ENCODE results near the gene NUP188. TPM values are rescaled to one million over a fixed set of nuclear protein-coding genes. Genes with fewer than 3 reads are reported as not detected.

NUP188 gene
- total and polyA plus RNA-seq, 10 of the 15 experiments (the other 5 are each of a cell fraction or from before 2014, with no cell fraction given) = 1.4 to 73.7 (median 48.9) TPM

GRCh38 chr9:129012343-129012742 lies 64.8 kb downstream of the NUP188 start (continued):
- TF ChIP-seq NFYB (IDR thresholded peaks at IDR 0.05; ENCODE audit: insufficient read depth, low read depth, low read length) = no peak
- TF ChIP-seq SPI1 (IDR thresholded peaks at IDR 0.05; ENCODE audit: borderline replicate concordance, insufficient read depth, low read depth, low read length) = no peak
- TF ChIP-seq JUNB (IDR thresholded peaks at IDR 0.05) = no peak
- TF ChIP-seq MXI1 (IDR thresholded peaks at IDR 0.05; ENCODE audit: low read depth, low read length) = no peak
- no peak for TF ChIP-seq POLR2AphosphoS2 (IDR thresholded peaks at IDR 0.05; ENCODE audit: low read depth, low read length)
- no peak for TF ChIP-seq ZNF274 (IDR thresholded peaks at IDR 0.05; ENCODE audit: insufficient read depth, insufficient read length)
- no peak for TF ChIP-seq ZSCAN29 (IDR thresholded peaks at IDR 0.05)
- TF ChIP-seq WRNIP1 (IDR thresholded peaks at IDR 0.05; ENCODE audit: borderline replicate concordance, low read depth, low read length) = no peak
- no peak for TF ChIP-seq MEF2B (IDR thresholded peaks at IDR 0.05; ENCODE audit: partially characterized antibody, poor library complexity, severe bottlenecking)

GRCh38 chr9:129012893-129013448 lies 65.5 kb downstream of the NUP188 start:
- peaks cover 0 to 9% of the 10 kb centered on the region in 2 experiments for H3K36me3 ChIP-seq (ENCODE audit: control insufficient read depth in 2 of 2, insufficient read depth in 2 of 2, low read length in 1 of 2)
- no peaks in the 10 kb centered on the region for H4K20me1 ChIP-seq (ENCODE audit: control insufficient read depth, insufficient read depth)
- H3K27ac ChIP-seq (ENCODE audit: control insufficient read depth, insufficient read depth) = no peak overlapping the region
- no peak for DNase-seq (ENCODE audit: low read depth, low spot score)
- no peak overlapping the region for H3K4me3 ChIP-seq
- H3K4me2 ChIP-seq (ENCODE audit: control insufficient read depth, insufficient read depth) = no peak overlapping the region
- no peaks in the 10 kb centered on the region for H3K9me3 ChIP-seq (replicated peaks; ENCODE audit: control insufficient read depth, insufficient read depth, low read length)
- H3K4me1 ChIP-seq (ENCODE audit: control insufficient read depth, insufficient read depth, low read length) = no peaks in the 10 kb centered on the region
- BruUV-seq (replicated peaks) = no TSS peak
- CTCF ChIA-PET = interaction anchor here (1.1 kb wide), 1 partner anchor 10 kb away, joined by 3 read pairs; no protein-coding TSS in a partner anchor
- RAD21 ChIA-PET (ENCODE audit: unreplicated experiment) = no interaction called here
- H2AFZ ChIP-seq (ENCODE audit: control insufficient read depth, low read depth, low read length) = no peak overlapping the region
- SMC1A ChIA-PET (ENCODE audit: uncharacterized antibody, unreplicated experiment) = no interaction called here
- H3K27me3 ChIP-seq (replicated peaks in 1 of 2; ENCODE audit: control insufficient read depth in 2 of 2, insufficient read depth in 2 of 2, low read length in 1 of 2) = no peaks in the 10 kb centered on the region
- intact Hi-C loops (cut with micrococcal nuclease; ENCODE audit: unreplicated experiment) (no loop called here), in situ Hi-C loops (cut with MboI) (no loop called here)
- no peak overlapping the region for H3K9ac ChIP-seq (ENCODE audit: control insufficient read depth, insufficient read depth, low read length)
- no peaks in the 10 kb centered on the region for H3K79me2 ChIP-seq (ENCODE audit: control insufficient read depth, insufficient read depth, low read length)
- FAIRE-seq = no peak
- TF ChIP-seq IKZF2 (IDR thresholded peaks at IDR 0.05) (no peak), WRNIP1 (IDR thresholded peaks at IDR 0.05; ENCODE audit: borderline replicate concordance, low read depth, low read length) (no peak), ZNF217 (IDR thresholded peaks at IDR 0.05) (no peak), ZNF622 (IDR thresholded peaks at IDR 0.05) (no peak), RCOR1 (conservative IDR thresholded peaks at IDR 0.05; ENCODE audit: low read depth, low read length) (no peak), SRF (IDR thresholded peaks at IDR 0.05; ENCODE audit: low read depth in 2 of 2, low read length in 2 of 2) (no peak), PAX5 (IDR thresholded peaks at IDR 0.05; ENCODE audit: borderline replicate concordance, low read depth, low read length) (no peak), CBX3 (IDR thresholded peaks at IDR 0.05; ENCODE audit: borderline replicate concordance, low read depth) (no peak), NFYB (IDR thresholded peaks at IDR 0.05; ENCODE audit: insufficient read depth, low read depth, low read length) (no peak), FOXM1 (IDR thresholded peaks at IDR 0.05; ENCODE audit: low read depth, low read length) (no peak)
- 91% methylated on average over 16 of the region's 16 CpGs for WGBS (ENCODE audit: insufficient coverage, insufficient replicate concordance, low lambda C conversion rate, missing lambda C conversion rate)
- POLR2A ChIA-PET = no interaction called here
- ATAC-seq = no peak

Data from GM12878 (cell line).